Kidney epithelial cell (primary cell): ENCODE data around the gene CAMTA1. TPM values are rescaled to one million over a fixed set of nuclear protein-coding genes. Genes with fewer than 3 reads are reported as not detected.
A peak's percentile ranks its signal among the peaks of the same experiment; 100 is the strongest.

ENCODE experiments used
- DNase-seq: peaks from one replicate; pipeline ENCODE4 v3.0.0-alpha.2; 2010; ENCODE audit warnings: low read depth
- H3K27me3 ChIP-seq: 2 replicates; pipeline ENCODE4 v1.6.0; 2011; ENCODE audit warnings: low read length; ENCODE audit not compliant: control insufficient read depth, insufficient read depth
- H3K36me3 ChIP-seq: 2 replicates; pipeline ENCODE4 v1.5.1; 2011; ENCODE audit warnings: low read length; ENCODE audit not compliant: control insufficient read depth, insufficient read depth
- H3K4me3 ChIP-seq: 2 replicates; pipeline ENCODE4 v1.5.1; 2011; ENCODE audit warnings: low read depth, mild to moderate bottlenecking, control low read depth, low read length
- CTCF ChIP-seq: IDR thresholded peaks from 2 replicates; pipeline ENCODE4 v1.5.1; 2011; ENCODE audit warnings: mild to moderate bottlenecking, moderate library complexity, low read length, control low read depth, inconsistent platforms; ENCODE audit not compliant: insufficient read depth, poor library complexity, severe bottlenecking
- total RNA-seq: library from RNA; depleted of rRNA; stranded (reverse); fragments of >200 nt; gene quantifications from 2 replicates; pipeline ENCODE4 v1.2.3, GENCODE V29; 2015

The CAMTA1 gene
- total RNA-seq, 1 donor from 2014 or later = 76.5 TPM

GRCh38 chr1:7069931-7070330, 284.7 kb downstream of the CAMTA1 start:
- H3K4me3 ChIP-seq = peak overlapping the region; percentile 8

GRCh38 chr1:7070389-7071029, 285.3 kb downstream of the CAMTA1 start:
- TF ChIP-seq CTCF = peak; percentile 93
- Histone ChIP-seq H3K27me3 (peaks cover 7% of the 10 kb centered on the region), H3K4me3 (peak overlapping the region; percentile 8), H3K36me3 (no peaks in the 10 kb centered on the region)
- no peak for DNase-seq

More at GRCh38 chr1:7069931-7070330, 284.7 kb downstream of the CAMTA1 start:
- TF ChIP-seq CTCF = no peak
- no peaks in the 10 kb centered on the region for H3K36me3 ChIP-seq
- peaks cover 7% of the 10 kb centered on the region for H3K27me3 ChIP-seq
- DNase-seq = no peak

- no peaks in the 10 kb centered on the region for H3K36me3 ChIP-seq
- H3K27me3 ChIP-seq = peaks cover 3% of the 10 kb centered on the region
- no peak for TF ChIP-seq CTCF
- H3K4me3 ChIP-seq = no peak overlapping the region
- no peak for DNase-seq
Observed at GRCh38 chr1:7076117-7076516, 290.9 kb downstream of the CAMTA1 start.

GRCh38 chr1:7076572-7076971, 291.3 kb downstream of the CAMTA1 start:
- H3K4me3 ChIP-seq = no peak overlapping the region
- H3K27me3 ChIP-seq = peaks cover 3% of the 10 kb centered on the region
- no peak for DNase-seq
- H3K36me3 ChIP-seq = no peaks in the 10 kb centered on the region
- TF ChIP-seq CTCF = no peak

GRCh38 chr1:7077136-7077535, 291.9 kb downstream of the CAMTA1 start:
- H3K4me3 ChIP-seq = no peak overlapping the region
- TF ChIP-seq CTCF = no peak
- no peaks in the 10 kb centered on the region for H3K36me3 ChIP-seq
- H3K27me3 ChIP-seq = no peaks in the 10 kb centered on the region
- no peak for DNase-seq

- no peak for DNase-seq
- Histone ChIP-seq H3K27me3 (no peaks in the 10 kb centered on the region), H3K36me3 (no peaks in the 10 kb centered on the region), H3K4me3 (no peak overlapping the region)
- TF ChIP-seq CTCF = no peak
Observed at GRCh38 chr1:7077970-7078369, 292.7 kb downstream of the CAMTA1 start.
